ENCODE results near the gene SLC17A3.
A peak's percentile ranks its signal among the peaks of the same experiment; 100 is the strongest.

The SLC17A3 gene

GRCh38 chr6:25874118-25874517 lies at the start of gene SLC17A3:
TSS of gene SLC17A3 (minus strand) at chr6:25874243. CDS start at chr6:25868387, 5,856 bp downstream.
- DNase-seq (ENCODE audit: low read depth): no peak

- peak; percentile 39 for DNase-seq (ENCODE audit: low read depth)
Observed at GRCh38 chr6:25922301-25922700, 48.3 kb upstream of the SLC17A3 start.

- no peak for DNase-seq (ENCODE audit: low read depth)
Observed at GRCh38 chr6:25921525-25922203, 47.6 kb upstream of the SLC17A3 start.

- no peak for DNase-seq (ENCODE audit: low read depth)
Observed at GRCh38 chr6:25919657-25920056, 45.6 kb upstream of the SLC17A3 start.

GRCh38 chr6:25918083-25918683 lies 44.1 kb upstream of the SLC17A3 start:
- DNase-seq (ENCODE audit: low read depth): no peak

- no peak for DNase-seq (ENCODE audit: low read depth)
Observed at GRCh38 chr6:25916789-25917490, 42.9 kb upstream of the SLC17A3 start.

- DNase-seq (ENCODE audit: low read depth): no peak
Observed at GRCh38 chr6:25916330-25916729, 42.3 kb upstream of the SLC17A3 start.

- no peak for DNase-seq (ENCODE audit: low read depth)
Observed at GRCh38 chr6:25913741-25914140, 39.7 kb upstream of the SLC17A3 start.

GRCh38 chr6:25911351-25911750 lies 37.3 kb upstream of the SLC17A3 start:
- no peak for DNase-seq (ENCODE audit: low read depth)

- DNase-seq (ENCODE audit: low read depth): no peak
Observed at GRCh38 chr6:25907475-25908014, 33.5 kb upstream of the SLC17A3 start.

GRCh38 chr6:25903467-25904099 lies 29.5 kb upstream of the SLC17A3 start:
- DNase-seq (ENCODE audit: low read depth): no peak

GRCh38 chr6:25902071-25902470 lies 28.0 kb upstream of the SLC17A3 start:
- no peak for DNase-seq (ENCODE audit: low read depth)

GRCh38 chr6:25900843-25901242 lies 26.8 kb upstream of the SLC17A3 start:
- DNase-seq (ENCODE audit: low read depth): no peak

GRCh38 chr6:25899580-25900408 lies 25.8 kb upstream of the SLC17A3 start:
- peak; percentile 11 for DNase-seq (ENCODE audit: low read depth)

GRCh38 chr6:25899123-25899522 lies 25.1 kb upstream of the SLC17A3 start:
- DNase-seq (ENCODE audit: low read depth): no peak

GRCh38 chr6:25898289-25898977 lies 24.4 kb upstream of the SLC17A3 start:
- DNase-seq (ENCODE audit: low read depth): no peak

- no peak for DNase-seq (ENCODE audit: low read depth)
Observed at GRCh38 chr6:25896252-25896651, 22.2 kb upstream of the SLC17A3 start.

- DNase-seq (ENCODE audit: low read depth): no peak
Observed at GRCh38 chr6:25895771-25896170, 21.7 kb upstream of the SLC17A3 start.

GRCh38 chr6:25893778-25894177 lies 19.7 kb upstream of the SLC17A3 start:
- no peak for DNase-seq (ENCODE audit: low read depth)

- DNase-seq (ENCODE audit: low read depth): no peak
Observed at GRCh38 chr6:25892877-25893276, 18.8 kb upstream of the SLC17A3 start.
